Measurements from ENCODE around the gene OR51Q1. TPM values are rescaled to one million over a fixed set of nuclear protein-coding genes. Genes with fewer than 3 reads are reported as not detected.

Gene OR51Q1
- not detected for polyA plus RNA-seq (2013, experiment 1 of 2; ENCODE audit: insufficient read length)
- polyA plus RNA-seq (2013, experiment 2 of 2; ENCODE audit: insufficient read length): not detected

- DNase-seq: no peak
These were observed at the start of gene OR51Q1 for GRCh38 chr11:5421811-5422210. Gene OR51Q1 (plus strand): TSS chr11:5422111. CDS start chr11:5422201, 90 bp downstream.

GRCh38 chr11:5380740-5381342 is 41.1 kb upstream of the OR51Q1 start:
- DNase-seq: peak; percentile 63

- DNase-seq: no peak
These were observed 38.3 kb upstream of the OR51Q1 start, which contains the start of gene OR51M1 for GRCh38 chr11:5383576-5383975. Gene OR51M1 (plus strand): TSS chr11:5383812. CDS start chr11:5389399, 5,587 bp downstream.

- no peak for DNase-seq
These were observed 37.6 kb upstream of the OR51Q1 start for GRCh38 chr11:5384335-5384734.

- no peak for DNase-seq
These were observed 31.7 kb upstream of the OR51Q1 start for GRCh38 chr11:5390210-5390609.

GRCh38 chr11:5394091-5394490 is 27.8 kb upstream of the OR51Q1 start:
- no peak for DNase-seq

- DNase-seq: no peak
These were observed 23.0 kb upstream of the OR51Q1 start for GRCh38 chr11:5398936-5399335.

GRCh38 chr11:5405173-5405572 is 16.7 kb upstream of the OR51Q1 start:
- DNase-seq: no peak

- DNase-seq: no peak
These were observed 918 bp upstream of the OR51Q1 start for GRCh38 chr11:5420993-5421392.

- no peak for DNase-seq
These were observed 1.2 kb downstream of the OR51Q1 start for GRCh38 chr11:5423131-5423530.

- DNase-seq: no peak
These were observed 19.5 kb downstream of the OR51Q1 start, which contains the start of gene OR51I1 for GRCh38 chr11:5441414-5441813. Gene OR51I1 (minus strand): TSS chr11:5441514. CDS start chr11:5441514, 0 bp downstream.

- no peak for DNase-seq
These were observed 22.0 kb downstream of the OR51Q1 start for GRCh38 chr11:5443835-5444393.

GRCh38 chr11:5449023-5449422 is 27.1 kb downstream of the OR51Q1 start, which contains the start of gene OR51I2:
Gene OR51I2 (plus strand): TSS chr11:5449323. CDS start chr11:5453489, 4,166 bp downstream.
- DNase-seq: no peak

- DNase-seq: no peak
These were observed 27.5 kb downstream of the OR51Q1 start for GRCh38 chr11:5449432-5449831.

- DNase-seq: no peak
These were observed 39.2 kb downstream of the OR51Q1 start for GRCh38 chr11:5460983-5461621.

- DNase-seq: no peak
These were observed 45.6 kb downstream of the OR51Q1 start for GRCh38 chr11:5467527-5467926.

All from fibroblast of skin of back (primary cell).